HK-2 (cell line): Measurements from ENCODE around the gene STK32B.

Source experiments
- DNase-seq: peaks from one replicate; pipeline ENCODE4 v3.0.0-alpha.2; 2018; ENCODE audit not compliant: unreplicated experiment

The STK32B gene

GRCh38 chr4:5469151-5469775 is 418.0 kb downstream of the STK32B start:
- DNase-seq: no peak

GRCh38 chr4:5469861-5470260 is 418.6 kb downstream of the STK32B start:
- DNase-seq: no peak

- DNase-seq: no peak
Measured at GRCh38 chr4:5470318-5471198, 419.3 kb downstream of the STK32B start.

GRCh38 chr4:5471206-5471605 is 419.9 kb downstream of the STK32B start:
- DNase-seq: no peak

GRCh38 chr4:5471691-5472090 is 420.4 kb downstream of the STK32B start:
- DNase-seq: no peak

- DNase-seq: no peak
Measured at GRCh38 chr4:5472160-5472591, 420.9 kb downstream of the STK32B start.

- no peak for DNase-seq
Measured at GRCh38 chr4:5473125-5473524, 421.8 kb downstream of the STK32B start.

- DNase-seq: peak; percentile 20
Measured at GRCh38 chr4:5474756-5475155, 423.5 kb downstream of the STK32B start.

GRCh38 chr4:5477613-5478012 is 426.3 kb downstream of the STK32B start:
- no peak for DNase-seq

GRCh38 chr4:5478169-5478568 is 426.9 kb downstream of the STK32B start:
- no peak for DNase-seq

- no peak for DNase-seq
Measured at GRCh38 chr4:5478697-5479096, 427.4 kb downstream of the STK32B start.

GRCh38 chr4:5479518-5480060 is 428.3 kb downstream of the STK32B start:
- no peak for DNase-seq

GRCh38 chr4:5488413-5488812 is 437.1 kb downstream of the STK32B start:
- DNase-seq: no peak

- DNase-seq: no peak
Measured at GRCh38 chr4:5489260-5489659, 438.0 kb downstream of the STK32B start.

- no peak for DNase-seq
Measured at GRCh38 chr4:5497489-5497888, 446.2 kb downstream of the STK32B start.

- no peak for DNase-seq
Measured at GRCh38 chr4:5500165-5500564, 448.9 kb downstream of the STK32B start.

GRCh38 chr4:5503336-5503936 is 452.2 kb downstream of the STK32B start:
- no peak for DNase-seq

- no peak for DNase-seq
Measured at GRCh38 chr4:5504486-5504885, 453.2 kb downstream of the STK32B start.

- no peak for DNase-seq
Measured at GRCh38 chr4:5510504-5510903, 459.2 kb downstream of the STK32B start.

- DNase-seq: no peak
Measured at GRCh38 chr4:5511791-5512190, 460.5 kb downstream of the STK32B start.

- DNase-seq: no peak
Measured at GRCh38 chr4:5515646-5516045, 464.4 kb downstream of the STK32B start.

- no peak for DNase-seq
Measured at GRCh38 chr4:5517372-5517771, 466.1 kb downstream of the STK32B start.
